ENCODE data around the gene SCRT2.
"Not testable (repeated sequence)": the region's sequence is repeated elsewhere in the genome, so short reads cannot be mapped to it uniquely, and the experiment has no call there.

The SCRT2 gene

GRCh38 chr20:653110-653589, 22.5 kb downstream of the SCRT2 start, which contains the start of gene SRXN1:
SRXN1 (minus strand) TSS chr20:653200; CDS start chr20:653185, 15 bp downstream.
- DNase-seq (ENCODE audit: low read depth), result peak; percentile 68

GRCh38 chr20:652615-653109, 22.9 kb downstream of the SCRT2 start:
- no peak for DNase-seq (ENCODE audit: low read depth)

DNA sequence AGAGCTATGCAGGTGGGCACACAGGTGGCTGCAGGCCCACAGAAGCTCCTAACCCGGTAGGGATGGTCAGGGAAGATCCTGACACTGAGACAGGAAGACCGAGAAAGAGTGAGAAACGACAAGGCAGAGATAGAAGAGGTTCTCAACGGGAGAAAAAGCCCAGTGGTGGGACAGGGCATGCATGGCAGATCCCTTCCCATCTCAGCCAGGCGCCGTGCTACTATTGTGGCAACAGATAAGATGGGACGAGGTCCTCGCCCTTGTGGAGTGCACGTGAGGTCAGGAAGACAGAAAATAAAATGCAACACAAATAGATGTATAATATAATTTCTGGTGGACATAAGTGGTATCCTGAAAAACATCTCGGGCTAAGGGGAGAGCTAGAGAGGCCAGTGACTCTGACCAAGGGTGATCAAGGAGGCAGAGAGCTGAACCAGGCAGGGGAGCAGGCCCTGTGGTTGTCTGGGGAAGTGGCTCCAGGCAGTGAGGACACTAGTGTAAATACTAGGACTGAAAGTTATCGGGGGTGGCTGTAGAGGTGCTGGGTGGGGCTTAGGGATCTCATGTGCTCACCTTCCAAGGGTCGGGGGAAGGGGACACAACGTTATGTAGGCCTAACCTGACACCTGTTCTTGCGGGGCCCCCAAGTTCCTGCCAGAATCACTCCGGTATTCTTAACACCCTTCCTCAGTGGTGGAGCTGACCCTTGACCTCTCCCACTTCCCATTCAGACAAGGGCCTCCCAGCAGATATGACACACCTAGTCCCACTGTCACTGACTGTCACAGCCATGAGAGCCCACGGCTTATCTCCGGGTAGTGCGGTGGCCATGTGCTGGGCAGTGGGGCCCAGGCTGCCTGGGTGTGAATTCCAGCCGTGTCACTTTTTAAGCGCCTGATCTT, 23.6 kb downstream of the SCRT2 start:
- DNase-seq (ENCODE audit: low read depth), result no peak

GRCh38 chr20:650954-651353, 24.6 kb downstream of the SCRT2 start:
- DNase-seq (ENCODE audit: low read depth), result no peak

- DNase-seq (ENCODE audit: low read depth), result no peak
Observed at GRCh38 chr20:650281-650680, 25.3 kb downstream of the SCRT2 start.

DNA sequence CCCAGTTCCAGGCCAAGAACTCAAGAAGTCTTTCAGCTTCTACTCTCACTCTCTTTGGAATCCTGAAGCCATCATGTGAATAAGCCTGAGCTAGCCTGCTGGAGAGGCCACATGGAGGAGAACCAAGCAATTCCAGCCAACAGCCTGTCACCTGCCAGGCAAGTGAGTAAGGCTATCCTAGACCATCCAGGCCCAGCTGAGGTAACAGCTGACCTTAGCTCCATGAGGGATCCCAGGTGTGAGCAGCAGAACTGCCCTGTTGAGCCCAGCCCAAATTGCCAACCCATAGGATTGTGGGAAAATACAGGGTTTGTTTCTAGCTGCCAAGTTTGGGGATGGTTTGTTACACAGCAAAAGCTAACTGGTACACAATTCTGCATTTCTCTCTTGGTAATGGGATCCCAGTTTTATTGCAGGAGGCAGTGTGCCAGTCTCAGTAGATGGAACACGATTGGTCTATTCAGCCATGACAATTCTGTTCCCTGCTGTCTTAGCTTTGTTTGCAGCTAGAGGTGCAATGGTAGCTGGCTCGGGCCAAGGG, 28.1 kb downstream of the SCRT2 start:
- no peak for DNase-seq (ENCODE audit: low read depth)

- DNase-seq (ENCODE audit: low read depth), result no peak
Observed at GRCh38 chr20:646868-647233, 28.8 kb downstream of the SCRT2 start.

DNA sequence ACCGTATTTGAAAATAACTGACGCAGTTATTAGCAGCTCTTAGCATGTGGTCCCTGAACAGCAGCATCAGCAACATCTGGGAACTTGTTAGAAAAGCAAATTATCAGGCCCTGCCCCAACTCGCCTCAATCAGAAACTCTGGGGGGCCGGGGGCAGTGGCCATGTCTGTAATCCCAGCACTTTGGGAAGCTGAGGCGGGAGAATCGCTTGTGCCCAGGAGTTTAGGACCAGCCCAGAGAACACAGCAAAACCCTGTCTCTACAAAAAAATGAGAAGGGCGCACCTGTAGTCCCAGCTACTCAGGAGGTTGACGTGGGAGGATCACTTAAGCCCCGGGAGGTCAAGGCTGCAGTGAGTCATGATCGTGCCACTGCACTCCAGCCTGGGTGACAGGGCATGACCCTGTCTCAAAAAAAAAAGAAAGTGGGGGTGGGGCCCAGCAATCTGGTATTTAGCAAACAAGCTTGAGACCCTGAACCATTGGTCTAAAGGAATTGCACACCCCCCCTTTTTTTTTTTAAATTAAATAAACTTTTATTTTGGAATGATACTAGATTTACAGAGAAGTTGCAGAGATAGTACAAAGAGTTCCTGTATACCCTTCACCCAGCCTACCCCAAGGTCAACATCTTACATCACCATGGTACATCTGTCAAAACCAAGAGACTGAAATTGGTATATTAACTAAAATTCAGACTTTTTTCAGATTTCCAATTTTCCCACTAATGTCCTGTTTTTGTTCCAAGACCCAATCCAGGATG, 29.3 kb downstream of the SCRT2 start:
- DNase-seq (ENCODE audit: low read depth), result no peak

- peak; percentile 38 for DNase-seq (ENCODE audit: low read depth)
Observed at GRCh38 chr20:645318-646106, 30.1 kb downstream of the SCRT2 start.

DNA sequence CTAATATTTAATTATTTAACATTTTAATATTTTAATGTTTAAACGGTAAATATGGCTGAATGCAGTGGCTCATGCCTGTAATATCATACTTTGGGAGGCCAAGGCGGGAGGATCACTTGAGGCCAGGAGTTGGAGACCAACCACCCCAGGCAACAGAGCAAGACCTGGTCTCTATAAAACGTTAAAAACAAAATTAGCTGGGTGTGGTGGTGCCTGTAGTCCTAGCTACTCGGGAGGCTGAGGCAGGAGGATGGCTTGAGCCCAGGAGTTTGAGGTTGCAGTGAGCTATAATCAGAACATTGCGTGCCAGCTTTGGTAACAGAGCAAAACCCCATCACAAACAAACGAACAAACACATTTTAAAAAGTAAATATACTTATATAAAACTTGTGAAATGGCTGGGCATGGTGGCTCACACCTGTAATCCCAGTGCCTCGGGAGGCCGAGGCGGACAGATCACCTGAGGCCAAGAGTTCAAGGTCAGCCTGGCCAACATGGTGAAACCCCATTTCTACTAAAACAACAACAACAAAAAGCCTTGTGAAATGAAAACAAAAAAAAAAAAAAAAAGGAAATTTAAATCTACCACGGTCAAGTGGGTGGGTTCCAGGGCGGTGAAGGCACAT, 30.8 kb downstream of the SCRT2 start:
- DNase-seq (ENCODE audit: low read depth), result no peak

- no peak for DNase-seq (ENCODE audit: low read depth)
Observed at GRCh38 chr20:642398-643174, 33.0 kb downstream of the SCRT2 start.

DNA sequence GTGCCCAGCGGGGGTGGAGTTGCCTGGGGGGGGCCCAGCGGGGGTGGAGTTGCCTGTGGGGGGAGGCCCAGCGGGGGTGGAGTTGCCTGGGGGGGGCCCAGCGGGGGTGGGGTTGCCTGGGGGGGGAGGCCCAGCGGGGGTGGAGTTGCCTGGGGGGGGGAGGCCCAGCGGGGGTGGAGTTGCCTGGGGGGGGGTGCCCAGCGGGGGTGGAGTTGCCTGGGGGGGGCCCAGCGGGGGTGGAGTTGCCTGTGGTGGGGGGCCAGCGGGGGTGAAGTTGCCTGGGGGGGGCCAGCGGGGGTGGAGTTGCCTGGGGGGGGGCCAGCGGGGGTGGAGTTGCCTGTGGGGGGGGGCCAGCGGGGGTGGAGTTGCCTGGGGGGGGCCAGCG, 33.6 kb downstream of the SCRT2 start:
- DNase-seq (ENCODE audit: low read depth), result not testable (repeated sequence)

GRCh38 chr20:641516-641875, 34.1 kb downstream of the SCRT2 start:
- no peak for DNase-seq (ENCODE audit: low read depth)

GRCh38 chr20:640674-641515, 34.7 kb downstream of the SCRT2 start:
- DNase-seq (ENCODE audit: low read depth), result no peak

GRCh38 chr20:638579-638978, 37.0 kb downstream of the SCRT2 start:
- DNase-seq (ENCODE audit: low read depth), result no peak

DNA sequence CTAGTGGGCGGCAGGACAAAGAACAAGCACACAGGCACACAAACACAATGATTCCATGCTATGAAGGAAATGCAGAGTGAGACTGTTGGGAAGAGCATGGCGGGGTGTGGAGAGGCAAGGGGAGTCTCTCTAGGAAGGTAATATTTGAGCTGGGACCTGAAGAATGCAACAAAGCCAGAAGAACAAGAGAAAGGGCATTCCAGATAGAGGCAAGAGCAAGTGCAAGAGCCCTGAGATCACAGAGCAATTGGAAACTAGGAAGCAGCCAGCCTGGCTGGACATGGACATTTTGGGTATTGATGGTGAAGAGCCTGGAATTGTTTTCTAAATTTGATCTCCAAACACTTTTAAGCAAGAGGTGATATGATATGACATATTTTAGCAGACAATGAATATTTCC, 38.0 kb downstream of the SCRT2 start:
- DNase-seq (ENCODE audit: low read depth), result no peak

- no peak for DNase-seq (ENCODE audit: low read depth)
Observed at GRCh38 chr20:635893-636338, 39.7 kb downstream of the SCRT2 start.

DNA sequence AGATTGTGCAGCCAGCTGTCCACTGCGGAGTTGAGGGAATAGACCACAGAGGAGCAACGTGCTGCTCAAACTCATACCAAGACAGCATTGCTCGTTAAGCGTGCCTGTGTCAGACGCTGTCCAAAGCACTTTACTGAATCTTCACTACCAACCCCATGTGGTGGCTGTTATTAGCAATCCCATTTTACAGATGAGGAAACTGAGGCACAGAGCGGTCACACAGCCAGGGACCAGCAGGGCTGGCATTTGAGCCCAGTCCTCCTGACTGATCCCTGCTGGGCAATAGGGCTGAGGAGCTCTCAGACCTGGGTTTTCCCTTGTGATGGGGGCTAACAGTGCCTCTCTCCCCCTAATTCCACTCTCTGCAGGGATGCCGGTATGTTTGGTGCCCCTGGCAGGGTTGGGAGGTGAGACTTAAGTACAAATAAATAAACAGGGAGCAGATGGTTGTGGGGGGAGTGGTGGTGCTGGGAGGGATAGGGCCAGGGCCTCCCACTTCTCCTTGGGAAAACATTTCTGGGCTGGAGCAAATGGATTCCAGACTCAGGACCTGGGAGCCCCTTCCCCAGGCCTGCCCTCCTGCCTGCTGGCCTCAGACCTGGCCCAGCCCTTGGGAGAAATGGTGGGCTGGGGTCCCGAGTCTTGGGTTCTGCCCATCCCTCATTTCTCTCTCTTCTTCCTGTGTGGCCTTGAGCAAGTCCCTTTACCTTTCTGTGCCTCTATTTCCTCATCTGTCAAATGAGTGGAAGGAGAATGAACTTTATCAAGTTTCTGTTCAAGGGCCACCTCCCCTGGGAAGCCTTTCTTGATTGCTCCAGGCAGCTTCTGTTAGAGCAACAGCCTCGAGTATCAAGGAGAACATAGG, 40.3 kb downstream of the SCRT2 start:
- no peak for DNase-seq (ENCODE audit: low read depth)

Measured in stimulated activated CD8-positive, alpha-beta memory T cell treated with anti-CD3 and anti-CD28 coated beads, Interleukin-12 subunit alpha, Interleukin-12 subunit beta, amount 100 ng/mL, for 1 hour (primary cell).